ENCODE measurements around the gene WASF3. TPM values are rescaled to one million over a fixed set of nuclear protein-coding genes. Genes with fewer than 3 reads are reported as not detected.

WASF3 gene
- total RNA-seq, 1 experiment from 2014 or later = 2.6 TPM

GRCh38 chr13:26589754-26590153 is 32.3 kb downstream of the WASF3 start:
- DNase-seq (no peak), ATAC-seq (no peak)
- H3K27ac ChIP-seq (ENCODE audit: low read length) = no peak overlapping the region
- CTCF ChIA-PET = no interaction called here
- H3K79me2 ChIP-seq (ENCODE audit: low read length) = no peaks in the 10 kb centered on the region
- H3K4me2 ChIP-seq (ENCODE audit: low read length) = no peak overlapping the region
- no peaks in the 10 kb centered on the region for H3K9me2 ChIP-seq (replicated peaks; ENCODE audit: low read length)
- H3K9me3 ChIP-seq (ENCODE audit: low read length) = no peaks in the 10 kb centered on the region
- H3K36me3 ChIP-seq (ENCODE audit: low read depth, low read length) = no peaks in the 10 kb centered on the region
- no TSS peak for BruUV-seq (replicated peaks)
- POLR2A ChIA-PET (ENCODE audit: unreplicated experiment) = no interaction called here
- intact Hi-C loops (cut with micrococcal nuclease) = no loop called here
- H2AFZ ChIP-seq (ENCODE audit: low read length) = no peak overlapping the region
- no peaks in the 10 kb centered on the region for H3K4me1 ChIP-seq (ENCODE audit: insufficient read depth, low read length)
- H3F3A ChIP-seq (ENCODE audit: low read length, unreplicated experiment) = no peaks in the 10 kb centered on the region
- peaks cover 12% of the 10 kb centered on the region; the same call in 1 of the 2 replicates for H3K27me3 ChIP-seq (ENCODE audit: low read length)
- no peak overlapping the region for H3K4me3 ChIP-seq (ENCODE audit: low read length)
- no peaks in the 10 kb centered on the region for H4K20me1 ChIP-seq (ENCODE audit: low read length)
- TF ChIP-seq CTCF (conservative IDR thresholded peaks at IDR 0.05; ENCODE audit: low read depth, low read length) (no peak), EZH2 (IDR thresholded peaks at IDR 0.05; ENCODE audit: low read length, unreplicated experiment) (no peak), EZH2phosphoT487 (IDR thresholded peaks at IDR 0.05; ENCODE audit: borderline replicate concordance, low read length) (no peak)
- H3K9ac ChIP-seq (ENCODE audit: low read length) = no peak overlapping the region

GRCh38 chr13:26590379-26590778 is 32.9 kb downstream of the WASF3 start:
- no TSS peak for BruUV-seq (replicated peaks)

More at GRCh38 chr13:26590379-26590778, 32.9 kb downstream of the WASF3 start:
- ATAC-seq (no peak), DNase-seq (no peak)
- CTCF ChIA-PET = no interaction called here
- TF ChIP-seq EZH2 (IDR thresholded peaks at IDR 0.05; ENCODE audit: low read length, unreplicated experiment) (no peak), CTCF (conservative IDR thresholded peaks at IDR 0.05; ENCODE audit: low read depth, low read length) (no peak), EZH2phosphoT487 (IDR thresholded peaks at IDR 0.05; ENCODE audit: borderline replicate concordance, low read length) (no peak)
- Histone ChIP-seq H3K4me2 (ENCODE audit: low read length) (no peak overlapping the region), H3K4me3 (ENCODE audit: low read length) (no peak overlapping the region), H3K36me3 (ENCODE audit: low read depth, low read length) (no peaks in the 10 kb centered on the region), H3K27ac (ENCODE audit: low read length) (no peak overlapping the region), H3K79me2 (ENCODE audit: low read length) (no peaks in the 10 kb centered on the region), H3K9ac (ENCODE audit: low read length) (no peak overlapping the region), H3F3A (ENCODE audit: low read length, unreplicated experiment) (no peaks in the 10 kb centered on the region), H3K4me1 (ENCODE audit: insufficient read depth, low read length) (no peaks in the 10 kb centered on the region), H3K27me3 (ENCODE audit: low read length) (peaks cover 12% of the 10 kb centered on the region; the same call in 1 of the 2 replicates), H3K9me3 (ENCODE audit: low read length) (no peaks in the 10 kb centered on the region), H2AFZ (ENCODE audit: low read length) (no peak overlapping the region), H4K20me1 (ENCODE audit: low read length) (no peaks in the 10 kb centered on the region), H3K9me2 (replicated peaks; ENCODE audit: low read length) (no peaks in the 10 kb centered on the region)
- intact Hi-C loops (cut with micrococcal nuclease) = no loop called here
- POLR2A ChIA-PET (ENCODE audit: unreplicated experiment) = no interaction called here

All from PC-3 (cell line).